NCI-H2227 (cell line): ENCODE data around the gene MID1IP1.

Source experiments
- DNase-seq: peaks from one replicate; lab custom pipeline; 2025; ENCODE audit not compliant: unreplicated experiment; lab: John Stamatoyannopoulos, UW

Gene MID1IP1

DNA sequence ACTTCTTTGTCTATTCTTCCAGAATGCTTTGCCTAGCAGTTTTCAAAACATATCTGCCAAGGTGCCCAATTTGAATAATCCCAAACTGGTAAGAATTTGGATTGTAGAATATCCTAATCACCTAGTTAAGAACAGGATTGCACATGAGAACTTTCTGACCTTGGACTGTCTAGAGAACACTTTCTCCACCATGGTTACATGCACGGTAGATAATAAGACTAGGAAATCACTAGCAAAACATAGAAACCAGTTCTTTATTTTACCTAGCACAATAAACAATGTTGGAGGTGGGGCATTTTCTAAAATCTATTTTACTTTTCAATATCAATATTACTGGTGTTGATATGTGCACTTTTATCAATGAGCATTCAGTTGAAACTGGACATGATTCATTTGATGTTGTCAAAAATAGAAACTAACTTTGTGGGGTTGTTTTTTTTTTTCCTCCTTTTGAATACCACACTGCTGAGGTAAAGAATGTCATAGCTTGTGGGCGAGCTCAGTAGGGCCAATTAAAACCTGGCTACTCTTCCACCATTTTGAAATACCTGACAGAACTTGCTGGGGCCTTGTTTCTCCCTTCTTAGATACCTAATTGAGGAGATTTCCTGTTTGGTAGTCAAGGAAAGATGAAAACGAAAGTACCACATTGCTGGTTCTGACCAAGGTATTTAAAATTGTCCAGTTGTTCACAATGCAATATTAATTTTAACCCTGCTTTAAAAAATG, 10.4 kb downstream of the MID1IP1 start:
- no peak for DNase-seq

DNA sequence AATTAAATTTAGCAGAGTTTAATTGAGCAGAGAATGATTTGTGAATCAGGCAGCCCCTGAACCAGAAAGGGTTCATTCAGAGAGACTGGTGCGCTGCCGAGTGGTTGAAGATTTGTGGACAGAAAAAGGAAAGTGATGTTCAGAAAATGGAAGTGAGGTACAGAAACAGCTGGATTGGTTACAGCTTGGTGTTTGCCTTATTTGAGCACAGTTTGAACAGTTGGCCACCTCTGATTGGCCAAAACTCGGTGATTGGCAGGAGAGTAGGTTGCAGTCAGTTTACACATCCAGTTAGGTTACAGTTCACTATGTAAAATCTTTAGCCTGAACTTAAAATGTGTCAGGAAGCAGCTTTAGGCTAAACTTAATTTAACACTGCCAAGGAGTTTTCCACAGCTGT, 14.9 kb downstream of the MID1IP1 start:
- no peak for DNase-seq

DNA sequence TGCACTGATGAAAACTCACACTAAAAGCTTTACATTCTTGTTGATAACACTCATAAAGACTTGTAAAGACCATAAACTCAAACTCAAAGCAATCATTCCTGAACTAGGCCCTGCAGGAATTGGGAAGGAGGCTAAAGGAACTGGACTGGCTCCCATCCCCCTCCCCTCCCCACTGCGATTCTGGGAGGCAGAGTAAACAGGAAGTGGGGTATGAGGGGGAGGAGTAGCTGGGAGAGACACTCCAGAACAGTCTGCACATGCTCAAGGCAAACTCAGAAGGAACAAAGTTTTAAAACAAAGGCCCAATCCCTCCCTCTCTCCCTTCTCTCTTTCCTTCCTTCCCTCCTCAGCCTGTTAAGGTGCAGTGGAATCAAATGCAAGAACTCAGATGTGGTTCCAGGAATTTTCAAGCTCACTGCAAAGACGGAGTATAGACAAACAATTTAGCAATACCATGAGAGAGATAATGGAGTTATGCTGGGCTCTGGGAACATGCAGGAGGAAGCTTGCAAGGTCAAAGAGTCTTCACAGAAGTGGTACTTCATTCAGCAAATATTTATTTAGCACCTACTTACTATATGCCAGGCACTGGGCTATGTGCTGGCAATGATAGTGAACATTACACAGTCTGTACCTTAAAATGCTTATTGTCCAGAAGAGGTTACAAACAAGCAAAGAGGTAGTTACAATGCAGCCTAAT, 15.9 kb downstream of the MID1IP1 start:
- DNase-seq = no peak

DNA sequence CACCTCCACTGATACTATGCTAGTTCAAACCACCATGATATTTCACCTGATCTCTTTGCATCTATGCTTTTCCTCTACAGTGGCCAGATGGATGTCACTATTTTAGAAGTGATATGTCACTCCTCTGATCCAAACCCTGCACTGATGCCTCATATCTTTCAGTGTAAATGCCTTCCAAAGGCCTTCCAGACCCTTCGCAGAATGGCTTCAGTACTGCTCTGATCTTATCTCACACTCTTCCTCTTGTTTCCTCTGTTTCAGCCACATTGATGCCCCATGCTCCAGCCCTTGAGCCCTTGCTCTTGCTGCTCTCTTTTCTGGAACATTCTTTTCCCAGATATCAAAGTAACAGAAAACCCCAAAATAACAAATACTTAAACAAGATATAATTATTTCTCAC, 17.9 kb downstream of the MID1IP1 start:
- no peak for DNase-seq

DNA sequence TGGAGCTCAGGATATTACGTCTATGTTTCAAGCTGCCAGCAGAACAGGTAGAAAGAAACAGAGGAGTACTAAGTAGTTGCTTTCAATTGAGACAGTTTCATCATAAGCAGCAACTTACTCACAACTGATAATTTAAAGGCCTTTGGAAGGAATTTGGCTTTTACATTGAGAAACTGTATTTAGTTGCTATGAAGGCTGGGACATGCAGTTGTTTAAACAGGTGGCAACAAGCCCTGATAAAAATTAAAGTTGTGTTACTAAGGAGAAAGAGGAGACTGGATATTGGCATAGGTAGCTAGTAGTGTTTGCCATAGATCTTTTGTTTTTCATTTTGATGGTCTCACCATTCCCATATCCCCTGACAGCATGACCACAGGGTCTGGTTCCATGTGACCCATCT, 18.4 kb downstream of the MID1IP1 start:
- no peak for DNase-seq

DNA sequence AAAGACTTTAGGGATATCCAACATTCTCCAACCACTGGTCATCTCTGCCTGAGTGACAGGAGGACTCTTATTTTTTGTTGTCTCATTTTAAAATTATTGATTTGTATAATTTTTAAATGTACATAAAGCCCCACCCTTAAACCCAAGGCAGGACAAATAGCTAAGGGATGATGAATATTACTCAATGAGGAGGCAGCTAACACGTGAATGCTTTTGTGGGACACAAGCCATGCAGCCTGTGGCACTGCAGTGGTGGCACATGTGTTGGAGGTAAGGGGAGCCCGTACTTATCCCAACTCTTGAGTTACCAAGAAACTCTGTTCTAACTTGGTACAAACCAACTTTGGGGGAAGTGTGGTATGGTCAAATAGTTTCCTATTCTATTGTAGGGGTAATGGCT, 19.5 kb downstream of the MID1IP1 start:
- DNase-seq = no peak

DNA sequence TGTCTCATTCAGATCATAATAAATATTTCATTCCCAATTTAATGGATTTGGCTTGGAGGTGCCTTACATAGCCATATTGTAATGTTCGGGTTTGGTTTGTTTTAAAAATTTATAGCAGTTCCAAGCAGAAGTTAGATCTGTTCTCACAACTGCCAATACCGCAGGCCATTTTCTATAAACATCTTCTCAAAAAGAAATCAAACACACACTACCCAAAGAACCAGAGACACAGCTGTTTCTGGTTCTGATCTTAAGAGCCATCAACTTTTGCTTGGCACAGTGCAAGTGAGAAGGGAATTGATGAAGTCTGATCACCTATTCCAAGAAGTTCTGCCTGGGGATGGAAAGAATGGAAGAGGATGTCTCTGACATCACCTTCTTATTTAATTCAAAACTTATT, 22.9 kb downstream of the MID1IP1 start:
- DNase-seq = no peak

DNA sequence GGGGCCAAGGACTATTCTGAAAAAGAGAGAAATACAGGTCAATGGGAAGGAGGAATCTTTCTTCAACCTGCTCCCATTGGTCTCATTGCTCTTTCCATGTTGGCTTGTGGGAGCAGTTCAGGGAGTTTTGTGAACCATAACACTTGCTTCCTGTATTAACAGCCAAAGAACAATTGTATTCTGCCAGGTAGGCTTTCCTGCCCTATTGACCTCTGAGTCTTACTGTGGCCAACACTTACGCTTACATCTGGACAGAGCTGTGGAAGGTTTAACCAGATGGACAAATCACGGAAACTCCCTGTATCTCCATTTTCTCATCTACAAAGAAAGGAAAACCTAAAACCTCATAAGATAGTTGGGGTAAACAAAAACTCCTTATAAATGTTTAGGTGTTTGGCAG, 30.7 kb downstream of the MID1IP1 start:
- no peak for DNase-seq

DNA sequence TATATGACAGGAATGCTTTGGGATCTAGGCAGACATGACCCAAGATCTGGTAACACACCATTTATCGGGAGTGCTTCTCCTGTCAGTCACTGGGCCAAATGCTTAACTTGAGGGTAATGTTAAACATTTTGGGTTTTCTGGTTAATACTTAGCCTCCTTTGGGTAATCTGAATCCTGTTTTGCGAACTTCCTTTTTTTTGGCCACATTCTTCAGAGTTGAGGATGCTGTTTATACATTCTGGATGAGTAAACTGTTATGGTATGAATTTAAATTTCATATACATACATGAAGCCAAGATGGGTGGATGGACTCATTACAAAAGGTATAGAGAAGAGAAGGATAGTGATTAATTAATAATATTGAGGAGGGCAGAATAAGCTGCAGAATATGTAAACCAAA, 36.1 kb downstream of the MID1IP1 start:
- no peak for DNase-seq

DNA sequence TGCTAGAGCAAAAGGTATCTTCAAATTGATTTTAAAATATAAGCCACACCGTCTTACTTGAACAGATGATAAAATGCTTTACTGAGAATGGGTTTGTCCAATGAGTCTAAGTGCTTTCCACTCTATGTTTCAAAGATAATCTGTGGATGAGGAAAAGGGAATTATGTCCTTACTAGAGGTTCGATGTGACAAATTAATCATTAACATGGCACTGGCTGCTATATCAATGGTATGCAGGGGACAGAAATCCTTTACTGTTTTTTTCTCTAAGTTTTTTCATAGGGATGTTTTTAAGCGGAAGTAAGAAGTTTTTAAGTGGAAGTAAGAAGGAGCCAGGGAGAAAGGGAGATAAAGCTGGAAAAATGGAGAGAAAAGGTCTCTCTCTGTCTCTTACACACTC, 38.0 kb downstream of the MID1IP1 start:
- DNase-seq = no peak

DNA sequence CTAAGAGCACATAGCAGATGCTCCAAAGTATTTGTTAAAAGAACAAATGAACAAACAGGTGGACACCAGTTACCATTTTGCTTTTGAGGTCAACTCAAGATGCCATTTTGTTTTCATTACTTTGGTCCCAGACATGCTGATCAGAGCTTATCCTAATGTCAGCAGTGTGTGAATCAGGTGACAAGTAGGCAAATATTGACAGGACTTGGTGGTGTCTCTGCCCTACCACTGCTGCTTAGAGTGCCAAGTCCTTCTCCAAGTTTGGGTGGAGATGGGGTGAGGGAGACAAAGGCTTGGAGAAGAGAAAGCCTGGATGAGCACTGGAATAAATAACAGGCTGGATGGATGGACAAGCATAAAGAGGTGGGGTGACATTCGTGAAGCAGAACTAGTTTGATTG, 38.7 kb downstream of the MID1IP1 start:
- no peak for DNase-seq

DNA sequence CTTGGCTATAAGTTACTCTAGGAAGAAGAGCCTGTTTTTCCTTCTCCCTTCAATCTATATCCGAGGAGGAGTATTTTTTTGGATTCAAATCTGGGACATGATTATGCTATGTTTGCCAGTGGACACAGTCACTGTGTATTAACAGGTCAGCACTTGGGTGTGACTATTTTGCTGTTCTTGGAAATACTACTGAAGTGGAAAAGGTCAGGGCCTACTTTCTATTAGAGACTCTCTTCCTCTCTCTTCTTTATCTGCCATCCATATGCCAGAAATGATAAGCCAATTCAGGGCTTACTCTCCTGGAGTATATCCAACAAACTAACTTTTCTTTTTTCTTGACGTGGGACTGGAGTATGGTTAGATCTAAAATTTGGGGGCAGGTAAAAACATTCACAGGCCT, 40.5 kb downstream of the MID1IP1 start:
- DNase-seq = no peak

DNA sequence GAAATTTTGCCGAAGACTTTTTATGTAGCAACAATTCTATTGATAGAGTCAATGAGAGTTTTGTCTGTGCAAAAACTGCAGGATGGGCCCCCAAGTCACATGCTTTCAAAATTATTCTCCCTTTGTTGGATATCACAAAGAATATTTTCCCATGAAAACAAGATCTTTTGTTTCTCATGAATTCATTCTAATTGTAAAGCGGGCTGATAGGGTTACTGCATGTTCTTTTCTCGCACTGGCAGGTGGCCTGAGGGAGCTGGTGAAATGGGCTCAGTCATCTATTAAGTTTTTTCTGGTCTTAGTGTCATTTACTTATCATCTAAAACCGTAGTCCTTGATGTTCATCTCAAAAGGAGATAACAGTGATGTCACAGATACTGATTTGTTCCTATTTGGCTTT, 44.2 kb downstream of the MID1IP1 start:
- DNase-seq = no peak

DNA sequence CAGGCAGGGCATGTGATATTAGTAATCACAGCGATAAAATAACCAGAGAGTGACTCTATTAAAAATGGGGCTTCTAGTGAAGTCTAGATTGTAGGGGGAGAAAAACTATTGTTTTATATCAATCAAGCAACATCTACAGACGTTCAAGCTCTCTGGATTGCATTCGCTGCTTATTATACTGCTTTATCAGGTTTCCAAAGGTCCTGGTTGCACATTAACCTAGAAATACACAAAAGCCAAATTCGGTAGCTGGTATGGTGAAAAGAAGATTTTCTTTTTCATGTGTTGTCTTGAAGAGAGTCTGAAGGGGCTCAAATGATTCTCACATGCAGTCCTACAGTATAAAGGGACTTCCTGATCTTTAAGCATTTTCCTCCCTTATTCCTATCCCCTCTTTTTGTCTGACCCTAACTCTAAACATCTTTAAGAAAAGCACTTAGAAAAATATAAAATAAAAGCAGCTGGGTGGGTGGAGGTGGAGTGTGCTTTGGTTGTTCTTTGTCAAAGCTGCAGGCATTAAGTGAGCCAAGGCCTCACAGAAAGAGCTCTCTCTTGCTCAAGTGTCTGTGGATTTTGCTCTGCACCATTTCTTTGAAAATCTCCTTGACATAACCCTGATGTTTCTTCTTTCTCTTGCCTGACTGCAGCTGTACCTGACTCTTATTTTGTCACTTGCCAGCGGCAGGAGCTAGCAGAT, 46.1 kb downstream of the MID1IP1 start:
- DNase-seq = no peak

DNA sequence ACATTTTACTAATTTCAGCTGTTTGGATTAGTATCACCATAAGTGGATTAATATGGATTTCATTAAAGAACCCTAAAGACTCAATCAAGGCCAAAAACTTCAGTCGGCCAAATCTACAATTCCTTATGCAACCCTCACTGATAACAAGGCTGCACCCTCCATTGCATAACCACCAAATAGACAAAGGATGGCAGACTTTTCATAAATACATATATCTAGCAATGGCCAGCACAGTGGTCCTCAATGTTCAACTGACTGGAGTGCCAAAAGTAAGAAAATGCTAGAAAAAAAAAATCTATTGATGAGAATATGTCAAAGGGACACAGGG, 46.6 kb downstream of the MID1IP1 start:
- no peak for DNase-seq

DNA sequence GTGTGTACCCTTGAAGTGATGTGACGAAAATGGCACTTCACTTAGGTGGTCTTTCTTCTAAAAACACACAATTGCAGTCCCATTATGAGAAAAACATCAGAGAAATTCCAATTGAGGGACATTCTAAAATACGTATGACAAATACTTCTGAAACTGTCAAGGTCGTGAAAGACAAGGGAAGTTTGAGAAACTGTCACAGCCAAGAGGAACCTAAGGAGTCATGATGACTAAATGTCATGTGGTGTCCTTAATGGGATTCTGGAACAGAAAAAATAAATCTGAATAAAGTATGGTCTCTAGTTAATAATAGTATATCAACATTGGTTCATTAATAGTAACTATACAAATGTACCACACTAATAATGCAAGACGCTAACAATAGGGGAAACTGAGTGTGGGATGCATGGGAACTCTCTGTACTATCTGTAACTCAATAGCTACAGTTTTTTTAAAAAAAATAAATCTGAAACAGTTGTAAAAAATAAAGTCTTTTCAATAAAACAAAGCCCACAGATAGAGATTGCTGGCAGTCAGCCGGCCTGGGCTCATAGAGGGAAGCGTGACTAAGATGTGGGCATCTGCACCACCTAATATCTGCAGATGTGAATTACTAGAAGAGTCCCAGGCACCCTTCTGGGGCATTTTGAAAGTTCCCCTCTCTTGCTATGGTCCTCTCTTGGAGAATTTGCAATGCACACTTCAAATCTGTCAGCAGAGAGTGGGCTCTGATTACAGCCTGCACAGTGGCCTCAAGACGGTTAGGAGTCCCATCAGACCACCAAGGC, 47.6 kb downstream of the MID1IP1 start:
- DNase-seq = no peak

DNA sequence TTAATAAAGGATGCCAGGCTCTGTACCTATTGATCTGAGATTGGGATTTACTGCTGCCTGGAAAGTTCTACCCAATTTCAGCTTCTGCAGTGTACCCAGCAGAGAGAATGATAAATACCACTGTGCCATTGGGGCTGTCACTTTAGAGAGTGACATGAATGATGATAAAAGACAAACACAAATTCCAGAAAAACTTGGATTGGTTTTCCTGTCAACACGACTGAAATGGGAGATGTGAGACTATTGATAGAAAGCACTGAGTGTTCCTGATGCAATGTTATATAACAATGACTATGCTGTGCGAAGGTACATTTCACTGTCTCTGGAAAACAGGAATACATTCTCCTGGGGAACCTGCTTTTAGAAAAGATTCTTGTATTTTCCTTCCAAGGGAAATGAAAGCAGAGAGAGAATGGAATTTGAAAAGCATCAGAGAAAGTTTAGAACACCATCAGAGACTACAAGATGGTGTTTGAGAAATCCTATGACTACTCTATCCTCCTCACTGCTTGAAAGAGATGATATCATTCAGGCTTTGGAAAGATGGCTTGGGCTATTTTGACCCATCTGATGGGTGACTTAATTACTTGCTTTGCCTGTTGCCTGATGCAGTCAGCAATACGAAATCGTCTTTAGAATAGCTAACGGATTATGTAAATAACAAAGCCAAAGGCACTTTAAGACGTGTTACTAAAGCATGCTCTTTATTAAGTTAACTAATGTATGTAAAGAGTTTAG, 49.7 kb downstream of the MID1IP1 start:
- no peak for DNase-seq

DNA sequence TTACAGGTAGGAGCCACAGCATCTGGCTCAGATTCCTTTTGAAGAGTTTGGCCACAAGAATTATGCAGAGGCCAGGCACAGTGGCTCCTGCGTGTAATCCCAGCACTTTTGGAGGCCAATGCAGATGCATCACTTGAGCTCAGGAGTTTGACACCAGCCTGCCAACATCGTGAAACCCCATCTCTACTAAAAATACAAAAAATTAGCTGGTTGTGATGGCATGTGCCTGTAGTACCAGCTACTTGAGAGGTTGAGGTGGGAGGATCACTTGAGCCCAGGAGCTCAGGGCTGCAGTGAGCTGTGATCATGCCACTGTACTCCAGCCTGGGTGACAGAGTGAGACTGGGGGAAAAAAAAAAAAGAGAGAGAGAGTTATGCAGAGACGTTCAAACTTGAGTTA, 53.0 kb downstream of the MID1IP1 start:
- DNase-seq = no peak
